HepG2 (cell line): ENCODE measurements around the gene LXN. TPM values are rescaled to one million over a fixed set of nuclear protein-coding genes. Genes with fewer than 3 reads are reported as not detected.

Experiments
- ATAC-seq: fragments of 200-7000 bp; cut with Tn5 transposase; 3 replicates; pipeline ENCODE4 v1.9.1; 2020; ENCODE audit warnings: mild to moderate bottlenecking, moderate library complexity
- BruUV-seq: library from RNA; stranded (reverse); fragments of 400-500 nt; replicated peaks from 2 replicates; lab custom pipeline; 2021; lab: Mats Ljungman, UMichigan
- CTCF ChIA-PET: fragments of 300-600 bp; formaldehyde crosslinking; extraction: SDS; loops from one replicate; lab custom pipeline; 2021; ENCODE audit warnings: low total read pairs, inconsistent platforms, low intra/inter-chr PET ratio; lab: Yijun Ruan, JAX
- POLR2A ChIA-PET: fragments of 350-600 bp; sonication (Branson Sonifier 250); formaldehyde crosslinking; loops from one replicate; lab custom pipeline; 2020; ENCODE audit warnings: antibody characterized with exemption, inconsistent platforms; lab: Yijun Ruan, JAX
- DNase-seq: peaks from one replicate; pipeline ENCODE4 v3.0.0-alpha.2; 2015; ENCODE audit warnings: low spot score
- FAIRE-seq: peaks from 3 replicates; lab custom pipeline; 2011; peaks lifted over from hg19 to GRCh38; lab: Jason Lieb, UNC
- H2AFZ ChIP-seq: one replicate; pipeline ENCODE4 v1.6.1; 2011; ENCODE audit warnings: low read length, inconsistent platforms
- H3K27ac ChIP-seq: fragments of 300-600 bp; 3 replicates; pipeline ENCODE4 v1.8.0; 2011; ENCODE audit warnings: mixed run types, mild to moderate bottlenecking, mixed read lengths, low read length, inconsistent platforms; ENCODE audit not compliant: insufficient read depth; ENCODE audit errors: extremely low read length
- H3K27me3 ChIP-seq, 2 experiments: fragments of 200-600 bp in 1 of 2; 2 replicates in 1 of 2; 3 replicates in 1 of 2; pipeline versions ENCODE4 v1.6.0 to v1.8.0; 2011; ENCODE audit warnings: low read length in 2 of 2, mild to moderate bottlenecking in 2 of 2, moderate library complexity in 2 of 2, inconsistent platforms in 1 of 2; ENCODE audit not compliant: insufficient read depth in 2 of 2, control insufficient read depth in 1 of 2
- H3K36me3 ChIP-seq, 2 experiments: fragments of 200-600 bp in 1 of 2; replicated peaks in 1 of 2; 2 replicates in 1 of 2; 3 replicates in 1 of 2; pipeline versions ENCODE4 v1.5.1 to v1.8.0; 2011; ENCODE audit warnings: low read length in 2 of 2, inconsistent platforms in 1 of 2; ENCODE audit not compliant: insufficient read depth in 2 of 2, control insufficient read depth in 1 of 2
- H3K4me1 ChIP-seq: 2 replicates; pipeline ENCODE4 v1.5.1; 2012; ENCODE audit warnings: low read length, inconsistent platforms; ENCODE audit not compliant: insufficient read depth
- H3K4me2 ChIP-seq: 2 replicates; pipeline ENCODE4 v1.6.0; 2011; ENCODE audit warnings: low read depth, low read length, inconsistent platforms
- H3K4me3 ChIP-seq, 3 experiments: fragments of 200-600 bp in 1 of 3; sonication (generic), shearing (Covaris generic) in 1 of 3; replicated peaks in 1 of 3; 2 replicates each; pipeline ENCODE4 v1.5.1; 2011 to 2016; ENCODE audit warnings: low read length in 3 of 3, inconsistent platforms in 2 of 3, low read depth in 2 of 3, mild to moderate bottlenecking in 2 of 3, control low read depth in 1 of 3, mixed read lengths in 1 of 3; ENCODE audit not compliant: insufficient read depth in 1 of 3
- H3K79me2 ChIP-seq: one replicate; pipeline ENCODE4 v1.6.1; 2011; ENCODE audit warnings: low read length, inconsistent platforms; ENCODE audit not compliant: insufficient read depth
- H3K9ac ChIP-seq: 2 replicates; pipeline ENCODE4 v1.6.0; 2011; ENCODE audit warnings: mild to moderate bottlenecking, low read depth, low read length, inconsistent platforms; ENCODE audit not compliant: insufficient read depth
- H3K9me3 ChIP-seq: 2 replicates; pipeline ENCODE4 v1.5.1; 2012; ENCODE audit warnings: mild to moderate bottlenecking, low read length
- H4K20me1 ChIP-seq: 2 replicates; pipeline ENCODE4 v1.6.0; 2011; ENCODE audit warnings: inconsistent platforms, mild to moderate bottlenecking, low read length, moderate library complexity; ENCODE audit not compliant: insufficient read depth
- AFF4 ChIP-seq: sonication (generic); formaldehyde crosslinking; IDR thresholded peaks from 2 replicates; pipeline ENCODE4 v1.4.0; 2020; ENCODE audit warnings: missing genetic modification reagents
- EZH2 ChIP-seq: conservative IDR thresholded peaks from 2 replicates; pipeline ENCODE4 v1.6.1; 2012; ENCODE audit warnings: mild to moderate bottlenecking, low read depth, low read length, moderate library complexity
- FUBP1 ChIP-seq: sonication (generic); formaldehyde crosslinking; IDR thresholded peaks from 2 replicates; pipeline ENCODE4 v1.5.1; 2020; ENCODE audit warnings: missing genetic modification reagents, mild to moderate bottlenecking, borderline replicate concordance
- KMT2B ChIP-seq: IDR thresholded peaks from 2 replicates; pipeline ENCODE4 v1.6.1; 2016; ENCODE audit warnings: missing genetic modification reagents, missing compliant biosample characterization
- MED13 ChIP-seq: sonication (generic); formaldehyde crosslinking; IDR thresholded peaks from 2 replicates; pipeline ENCODE4 v1.5.0; 2020; ENCODE audit warnings: missing genetic modification reagents
- MXD4 ChIP-seq: IDR thresholded peaks from 2 replicates; pipeline ENCODE4 v1.6.1; 2016; ENCODE audit warnings: mild to moderate bottlenecking, missing biosample characterization, missing genetic modification reagents
- NFRKB ChIP-seq: fragments of 450-650 bp; IDR thresholded peaks from 2 replicates; pipeline ENCODE4 v1.6.1; 2017
- POLR2AphosphoS5 ChIP-seq: IDR thresholded peaks from 2 replicates; pipeline ENCODE4 v1.6.1; 2012; ENCODE audit warnings: low read depth, low read length
- SNAPC2 ChIP-seq: sonication (generic); formaldehyde crosslinking; IDR thresholded peaks from 2 replicates; pipeline ENCODE4 v1.8.1; 2022; ENCODE audit warnings: mild to moderate bottlenecking, missing genetic modification reagents
- SRY ChIP-seq: sonication (generic); formaldehyde crosslinking; IDR thresholded peaks from 2 replicates; pipeline ENCODE4 v1.8.0; 2022; ENCODE audit warnings: mild to moderate bottlenecking, missing genetic modification reagents
- TBX2 ChIP-seq: sonication (generic); formaldehyde crosslinking; IDR thresholded peaks from 2 replicates; pipeline ENCODE4 v1.5.0; 2020; ENCODE audit warnings: missing genetic modification reagents, mild to moderate bottlenecking, borderline replicate concordance
- ZBTB8A ChIP-seq: sonication (generic); formaldehyde crosslinking; IDR thresholded peaks from 2 replicates; pipeline ENCODE4 v1.4.0; 2020; ENCODE audit warnings: mild to moderate bottlenecking, low read depth, missing genetic modification reagents, borderline replicate concordance
- ZIK1 ChIP-seq: sonication (generic); formaldehyde crosslinking; IDR thresholded peaks from 2 replicates; pipeline ENCODE4 v1.5.0; 2020; ENCODE audit warnings: mild to moderate bottlenecking, low read depth, missing genetic modification reagents, borderline replicate concordance
- ZNF12 ChIP-seq: sonication (generic); formaldehyde crosslinking; IDR thresholded peaks from 2 replicates; pipeline ENCODE4 v1.5.0; 2020; ENCODE audit warnings: missing genetic modification reagents
- ZNF274 ChIP-seq: sonication (generic); formaldehyde crosslinking; IDR thresholded peaks from 2 replicates; pipeline ENCODE4 v1.5.1; 2020; ENCODE audit warnings: mild to moderate bottlenecking, missing genetic modification reagents
- ZNF33A ChIP-seq: sonication (generic); formaldehyde crosslinking; IDR thresholded peaks from 2 replicates; pipeline ENCODE4 v1.5.1; 2020; ENCODE audit warnings: missing genetic modification reagents, mild to moderate bottlenecking, moderate library complexity, borderline replicate concordance
- ZNF619 ChIP-seq: sonication (generic); formaldehyde crosslinking; IDR thresholded peaks from 2 replicates; pipeline ENCODE4 v1.4.0; 2020; ENCODE audit warnings: mild to moderate bottlenecking, missing genetic modification reagents
- ZNF775 ChIP-seq: sonication (generic); formaldehyde crosslinking; IDR thresholded peaks from 2 replicates; pipeline ENCODE4 v1.4.0; 2020; ENCODE audit warnings: missing genetic modification reagents, mild to moderate bottlenecking, moderate library complexity, borderline replicate concordance
- ZNF792 ChIP-seq: IDR thresholded peaks from 2 replicates; pipeline ENCODE4 v1.6.1; 2016
- WGBS: methylation state at CpG from one replicate; pipeline ENCODE4 v1.1.6; 2017; ENCODE audit warnings: low lambda C conversion rate; 5-methylcytosine and 5-hydroxymethylcytosine counted together
- in situ Hi-C: cut with HindIII; loops from 2 replicates; pipeline ENCODE4 v1.10.0; 2017; ENCODE audit warnings: low pct_unique_long_range_greater_than_20kb; ENCODE audit not compliant: extremely low pct_ligation_motif_present
- intact Hi-C: fragments of 100-400 bp; cut with micrococcal nuclease; formaldehyde crosslinking; loops from one replicate; pipeline ENCODE4 v1.10.0; 2022; ENCODE audit not compliant: unreplicated experiment
- polyA plus RNA-seq, 8 experiments: library from polyadenylated mRNA; depleted of rRNA in 3 of 8; stranded (reverse) in 7 of 8; unstranded in 1 of 8; fragments of >200 nt; fragmentation: Illumina TruSeq in 4 of 8; extraction: Trizol in 4 of 8; gene quantifications; 2 replicates each; pipeline versions ENCODE4 v1.2.1 to v1.2.3, GENCODE V29; 2011 to 2016; ENCODE audit warnings: low read depth in 4 of 8, missing spikeins in 1 of 8, mixed read lengths in 1 of 8; ENCODE audit not compliant: insufficient read depth in 1 of 8
- total RNA-seq, 5 experiments: library from RNA; depleted of rRNA; stranded (reverse); fragments of >200 nt; fragmentation: Illumina TruSeq; extraction: Trizol; gene quantifications; 2 replicates each; pipeline ENCODE4 v1.2.3, GENCODE V29; 2016; ENCODE audit warnings: low read depth in 1 of 5

The LXN gene
- total and polyA plus RNA-seq, 2 of the 13 experiments (the other 11 are each of a cell fraction or from before 2014, with no cell fraction given): not detected

GRCh38 chr3:158671821-158672214 lies 630 bp downstream of the LXN start:
- H3K36me3 ChIP-seq: peaks cover 6 to 29% of the 10 kb centered on the region in 2 experiments; a peak in 4 of 5 replicates
- no peak for TF ChIP-seq MED13 (CRISPR knock-in tag)
- TF ChIP-seq TBX2 (CRISPR knock-in tag): no peak
- TF ChIP-seq SRY (CRISPR knock-in tag): no peak
- TF ChIP-seq POLR2AphosphoS5: no peak
- TF ChIP-seq NFRKB: no peak
- TF ChIP-seq ZNF619 (CRISPR knock-in tag): no peak
- TF ChIP-seq KMT2B (CRISPR knock-in tag): no peak
- no peak for TF ChIP-seq ZBTB8A (CRISPR knock-in tag)
- TF ChIP-seq ZNF775 (CRISPR knock-in tag): no peak
- TF ChIP-seq ZNF274: no peak
- TF ChIP-seq EZH2: no peak
- TF ChIP-seq AFF4 (CRISPR knock-in tag): no peak
- TF ChIP-seq FUBP1: no peak
- TF ChIP-seq ZNF12 (CRISPR knock-in tag): no peak
- no peak for TF ChIP-seq ZNF33A (CRISPR knock-in tag)
- TF ChIP-seq ZIK1 (CRISPR knock-in tag): no peak
- no peak for TF ChIP-seq MXD4 (CRISPR knock-in tag)
- no peak for TF ChIP-seq ZNF792 (CRISPR knock-in tag)
- TF ChIP-seq SNAPC2 (CRISPR knock-in tag): no peak
- no peak for DNase-seq
- intact Hi-C loops (no loop called here), in situ Hi-C loops (no loop called here)
- H3K9me3 ChIP-seq: no peaks in the 10 kb centered on the region
- POLR2A ChIA-PET: no interaction called here
- 96% methylated on average over 6 of the region's 6 CpGs for WGBS
- H3K79me2 ChIP-seq: no peaks in the 10 kb centered on the region
- H3K4me3 ChIP-seq: no peak overlapping the region
- no peak for ATAC-seq
- no TSS peak for BruUV-seq
- H3K4me1 ChIP-seq: no peaks in the 10 kb centered on the region
- FAIRE-seq: no peak
- CTCF ChIA-PET: no interaction called here
- H3K4me2 ChIP-seq: no peak overlapping the region
- H2AFZ ChIP-seq: no peak overlapping the region
- H3K9ac ChIP-seq: no peak overlapping the region
- no peaks in the 10 kb centered on the region for H4K20me1 ChIP-seq
- no peak overlapping the region for H3K27ac ChIP-seq
- H3K27me3 ChIP-seq: no peaks in the 10 kb centered on the region
